ENCODE results near the gene FNBP1.
"Not testable (repeated sequence)": the region's sequence is repeated elsewhere in the genome, so short reads cannot be mapped to it uniquely, and the experiment has no call there.

Gene FNBP1

GRCh38 chr9:130020618-130021017 is 22.4 kb downstream of the FNBP1 start:
- no peak for TF ChIP-seq CTCF (IDR thresholded peaks at IDR 0.05; ENCODE audit: extremely low read depth, missing control alignments)
- no peak for DNase-seq (ENCODE audit: low spot score)

- TF ChIP-seq CTCF (IDR thresholded peaks at IDR 0.05; ENCODE audit: extremely low read depth, missing control alignments), result no peak
- DNase-seq (ENCODE audit: low spot score), result no peak
Observed at GRCh38 chr9:130018265-130018664, 24.7 kb downstream of the FNBP1 start.

- DNase-seq (ENCODE audit: low spot score), result not testable (repeated sequence)
Observed at GRCh38 chr9:130017510-130017909, 25.5 kb downstream of the FNBP1 start.

GRCh38 chr9:130017076-130017475 is 25.9 kb downstream of the FNBP1 start:
- no peak for DNase-seq (ENCODE audit: low spot score)
- no peak for TF ChIP-seq CTCF (IDR thresholded peaks at IDR 0.05; ENCODE audit: extremely low read depth, missing control alignments)

GRCh38 chr9:130015353-130016019 is 27.5 kb downstream of the FNBP1 start:
- TF ChIP-seq CTCF (IDR thresholded peaks at IDR 0.05; ENCODE audit: extremely low read depth, missing control alignments), result no peak
- no peak for DNase-seq (ENCODE audit: low spot score)

GRCh38 chr9:130013326-130013725 is 29.7 kb downstream of the FNBP1 start:
- DNase-seq (ENCODE audit: low spot score), result no peak
- no peak for TF ChIP-seq CTCF (IDR thresholded peaks at IDR 0.05; ENCODE audit: extremely low read depth, missing control alignments)

GRCh38 chr9:130010151-130010988 is 32.6 kb downstream of the FNBP1 start:
- no peak for TF ChIP-seq CTCF (IDR thresholded peaks at IDR 0.05; ENCODE audit: extremely low read depth, missing control alignments)
- no peak for DNase-seq (ENCODE audit: low spot score)

GRCh38 chr9:130009546-130009945 is 33.4 kb downstream of the FNBP1 start:
- DNase-seq (ENCODE audit: low spot score), result not testable (repeated sequence)

Measured in GM20000 (cell line).